CD4-positive, alpha-beta T cell treated with Interleukin-4 for 1 hour (primary cell): ENCODE measurements around the gene MYH7.

Source experiments
- DNase-seq, 2 donors: peaks; one replicate each; pipeline ENCODE4 v3.0.0-alpha.2; 2020 to 2022

MYH7 gene

GRCh38 chr14:23447361-23448350 lies 12.2 kb upstream of the MYH7 start:
- DNase-seq: no peak

DNA sequence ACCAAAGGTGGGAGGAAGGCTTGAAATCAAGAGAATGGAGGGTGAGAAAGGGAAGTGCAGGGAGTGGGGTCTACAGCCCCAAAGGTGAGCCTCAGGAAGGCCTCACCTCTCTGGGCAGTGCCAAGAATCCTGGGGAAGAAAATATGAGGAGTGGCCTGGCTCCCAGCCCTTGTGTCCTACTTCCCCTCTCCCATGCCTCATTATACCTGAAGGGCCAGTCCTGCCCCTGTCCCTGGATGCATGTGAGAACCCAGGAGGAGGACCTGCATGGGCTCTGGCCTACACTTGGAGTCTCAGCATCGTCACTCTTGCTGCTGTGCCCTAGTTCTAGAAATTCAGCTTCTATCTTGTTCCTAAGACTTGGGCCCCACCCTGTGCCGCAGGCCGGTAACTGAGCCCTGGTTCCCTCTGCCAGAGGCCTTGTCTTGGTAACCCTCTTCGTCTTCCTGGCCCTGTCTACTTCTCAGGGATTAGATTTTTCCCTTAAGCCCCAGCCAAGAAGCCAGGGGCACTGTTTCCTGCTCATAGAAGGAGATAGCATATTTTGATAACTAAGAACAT lies 10.9 kb upstream of the MYH7 start:
- DNase-seq: no peak

DNA sequence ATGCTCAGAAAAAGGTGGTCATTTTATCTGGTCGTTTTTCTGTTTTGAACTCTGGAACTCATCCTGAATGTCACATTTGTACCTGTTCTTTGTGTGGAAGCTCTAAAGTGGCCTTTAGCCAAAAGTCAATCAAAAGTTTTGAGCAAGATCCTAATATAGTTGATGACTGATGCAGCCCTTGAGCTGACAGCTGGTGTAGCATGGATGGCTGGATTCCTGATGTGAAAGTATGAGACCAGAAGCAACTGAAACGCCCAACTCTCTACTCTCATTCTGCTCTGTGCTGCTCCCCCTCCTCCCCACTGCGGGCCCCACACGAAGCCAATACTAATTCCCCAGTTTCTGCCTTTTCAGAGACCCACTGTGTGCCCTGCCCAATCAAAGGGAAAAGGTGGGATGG lies 10.3 kb upstream of the MYH7 start:
- DNase-seq: no peak

- no peak for DNase-seq
Measured at GRCh38 chr14:23444314-23444713, 8.9 kb upstream of the MYH7 start.

GRCh38 chr14:23443881-23444280 lies 8.4 kb upstream of the MYH7 start:
- DNase-seq: no peak

DNA sequence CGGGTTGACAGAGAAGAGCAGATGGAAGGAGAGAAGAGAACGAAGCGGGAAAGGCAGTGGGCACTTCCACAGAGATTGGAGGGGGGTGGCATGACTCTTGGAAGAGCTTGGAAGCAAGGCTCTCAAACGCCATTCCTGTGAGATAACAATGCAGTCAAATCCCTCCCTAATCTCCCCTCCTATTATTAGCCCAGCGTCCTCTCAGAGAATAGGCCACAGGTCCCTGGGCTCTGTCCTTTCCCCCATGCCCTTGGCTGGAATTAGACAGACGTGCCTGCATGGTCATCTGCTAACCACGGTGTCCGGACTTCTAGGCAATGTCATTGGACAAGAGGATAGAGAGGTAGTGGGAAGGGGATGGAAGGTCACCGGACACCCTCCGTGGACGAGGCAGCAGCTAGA lies 8.0 kb upstream of the MYH7 start:
- DNase-seq: no peak

DNA sequence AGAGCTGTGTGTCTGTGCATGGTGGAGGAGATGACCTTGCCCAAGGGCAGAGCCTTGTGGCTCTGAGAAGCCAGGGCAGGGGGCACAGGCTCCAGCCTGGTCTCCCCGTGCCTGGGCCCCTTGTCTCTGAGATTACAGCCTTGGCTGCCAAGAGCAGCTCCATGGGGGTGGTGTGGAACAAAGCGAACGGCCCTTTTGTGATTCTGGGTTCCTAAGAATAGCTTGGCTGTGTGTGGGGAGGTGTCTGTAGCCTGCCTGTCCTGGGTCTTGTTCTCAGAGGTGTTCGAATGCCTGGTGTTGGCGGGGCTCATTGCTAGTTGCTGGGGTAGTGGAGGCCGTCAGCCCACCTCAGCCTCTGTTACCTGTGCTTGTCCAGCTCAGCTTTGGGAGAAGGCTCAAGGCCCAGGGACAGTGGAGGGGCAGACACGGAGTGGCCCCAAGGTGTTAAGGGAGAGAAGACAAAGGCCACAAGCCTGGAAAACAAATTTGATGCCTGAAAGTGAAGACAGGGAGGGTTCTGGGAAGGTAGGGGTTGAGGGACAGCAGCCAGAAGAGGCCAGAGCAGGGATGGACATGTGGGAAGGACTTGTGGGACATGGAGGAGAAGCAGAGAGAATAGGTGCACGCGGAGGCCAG lies 7.4 kb upstream of the MYH7 start:
- no peak for DNase-seq

GRCh38 chr14:23441076-23441475 lies 5.6 kb upstream of the MYH7 start:
- DNase-seq: no peak

GRCh38 chr14:23439107-23439835 lies 3.8 kb upstream of the MYH7 start:
- DNase-seq: no peak

- no peak for DNase-seq
Measured at GRCh38 chr14:23438101-23438971, 2.9 kb upstream of the MYH7 start.

DNA sequence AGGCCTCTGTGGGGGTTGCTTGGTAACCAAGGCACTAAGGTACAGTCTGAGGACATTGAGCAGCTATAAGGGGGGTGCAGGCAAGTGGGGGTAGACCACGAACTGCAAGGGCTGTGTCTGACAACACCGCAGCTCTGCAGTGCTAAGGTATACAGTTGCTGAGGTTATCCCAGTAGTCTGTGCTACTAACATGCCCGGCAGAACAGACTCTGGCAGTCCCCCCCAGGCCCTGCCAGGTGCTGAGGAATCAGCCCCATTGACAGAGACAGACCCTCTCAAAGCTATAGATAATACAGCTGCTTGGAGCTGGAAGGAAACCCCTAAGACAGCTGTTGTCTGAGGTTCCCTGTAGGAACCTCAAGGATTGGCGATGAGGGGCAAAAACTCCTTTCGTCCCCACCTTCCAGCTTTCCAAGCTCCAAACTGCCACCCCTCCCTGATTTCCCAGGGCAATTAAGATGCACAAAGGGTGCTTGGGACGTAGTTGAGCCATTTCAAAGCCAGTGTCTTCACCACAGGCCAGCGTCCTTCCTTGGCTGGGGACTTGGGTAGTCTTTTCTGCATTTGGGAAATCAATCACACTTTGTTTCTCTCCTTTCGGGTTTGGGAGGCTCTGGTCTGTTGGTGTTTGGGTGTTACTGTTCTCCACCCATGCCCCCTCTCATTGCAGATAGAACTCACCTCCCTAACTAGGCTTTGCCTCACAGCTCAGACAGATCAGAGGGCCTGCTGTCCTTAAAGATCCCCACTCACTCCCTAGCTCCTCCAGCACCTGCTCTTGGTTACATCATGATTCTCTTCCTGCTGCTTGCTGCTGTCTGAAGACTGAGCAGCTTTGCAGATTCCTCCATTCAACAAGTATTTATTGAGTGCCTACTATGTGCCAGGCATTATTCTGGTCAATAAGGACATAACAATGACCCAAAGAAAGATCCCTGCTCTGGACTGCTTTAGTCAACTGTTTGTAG lies 2.0 kb upstream of the MYH7 start:
- no peak for DNase-seq

- DNase-seq: no peak
Measured at GRCh38 chr14:23436327-23437132, 1.1 kb upstream of the MYH7 start.

DNA sequence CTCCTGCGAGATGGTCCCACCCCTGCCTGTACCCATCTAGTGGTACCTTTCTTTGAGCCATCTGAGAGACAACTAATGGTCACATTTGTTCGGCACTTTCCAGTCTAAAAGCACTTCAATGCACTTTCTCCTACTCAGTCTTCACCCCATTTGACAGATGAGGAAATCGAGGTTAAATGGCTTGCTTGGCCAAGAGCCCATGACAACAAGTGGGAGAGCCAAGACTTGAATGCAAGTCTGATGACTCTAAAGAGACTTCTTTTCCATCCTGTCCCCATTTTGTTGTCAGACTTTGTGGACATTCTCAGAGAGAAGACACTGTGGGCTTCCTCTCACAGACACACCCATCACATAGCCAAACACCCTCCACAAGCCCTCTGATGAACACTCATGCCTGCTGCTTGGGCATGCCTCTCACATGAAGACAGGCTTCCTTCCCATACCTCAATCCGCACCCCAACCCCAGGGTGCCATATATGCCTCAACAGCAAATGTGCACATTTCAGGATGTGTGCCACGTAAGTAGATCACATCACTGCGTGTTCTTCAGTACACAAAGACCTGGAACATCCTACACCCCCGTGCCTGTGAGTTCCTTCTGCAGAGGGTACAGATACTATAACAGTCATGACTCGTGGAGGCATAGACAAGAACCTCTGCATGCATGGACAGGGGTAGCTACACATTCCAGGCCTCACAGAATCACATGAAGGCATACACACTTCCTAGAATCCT lies 805 bp downstream of the MYH7 start:
- DNase-seq: no peak

- DNase-seq: no peak
Measured at GRCh38 chr14:23433457-23433856, 2.0 kb downstream of the MYH7 start.

- no peak for DNase-seq
Measured at GRCh38 chr14:23432946-23433345, 2.5 kb downstream of the MYH7 start.

GRCh38 chr14:23432102-23432925 lies 3.1 kb downstream of the MYH7 start:
- DNase-seq: no peak

DNA sequence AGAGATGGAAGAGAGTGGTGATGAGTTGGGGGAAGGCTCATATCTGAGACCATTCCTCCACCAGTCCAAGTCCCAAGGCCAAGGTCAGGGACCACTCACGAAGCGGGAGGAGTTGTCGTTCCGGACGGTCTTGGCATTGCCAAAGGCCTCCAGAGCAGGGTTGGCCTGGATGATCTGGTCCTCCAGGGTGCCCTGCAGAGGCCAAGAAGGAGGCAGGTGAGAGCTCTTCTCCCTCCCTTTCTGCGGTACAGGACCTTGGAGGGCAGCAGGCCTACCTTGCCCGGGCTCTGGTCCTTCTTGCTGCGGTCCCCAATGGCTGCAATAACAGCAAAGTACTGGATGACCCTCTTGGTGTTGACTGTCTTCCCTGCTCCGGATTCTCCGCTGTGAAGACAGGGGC lies 4.0 kb downstream of the MYH7 start:
- no peak for DNase-seq

DNA sequence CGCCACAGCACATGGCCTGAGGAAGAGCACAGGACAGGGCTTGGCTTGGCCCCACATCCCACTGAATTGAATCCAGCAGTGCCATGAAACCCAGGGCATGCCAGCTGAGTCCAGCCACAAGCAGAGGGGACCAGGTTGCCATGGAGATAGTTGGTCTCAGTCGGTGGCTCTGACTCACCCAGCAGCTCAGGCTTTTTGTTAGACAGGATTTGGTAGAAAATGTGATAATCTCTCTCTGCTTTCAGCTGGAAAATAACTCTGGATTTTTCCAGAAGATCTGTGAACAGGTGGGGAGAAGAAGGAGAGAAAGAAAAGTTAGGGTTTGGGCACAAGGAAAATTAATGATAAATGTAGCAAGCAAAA lies 4.8 kb downstream of the MYH7 start:
- DNase-seq: no peak
